Activated gamma-delta T cell (primary cell): ENCODE measurements around the gene KCNG4.

ENCODE experiments used
- DNase-seq: peaks from one replicate; lab custom pipeline; 2025; lab: John Stamatoyannopoulos, UW

Gene KCNG4

DNA sequence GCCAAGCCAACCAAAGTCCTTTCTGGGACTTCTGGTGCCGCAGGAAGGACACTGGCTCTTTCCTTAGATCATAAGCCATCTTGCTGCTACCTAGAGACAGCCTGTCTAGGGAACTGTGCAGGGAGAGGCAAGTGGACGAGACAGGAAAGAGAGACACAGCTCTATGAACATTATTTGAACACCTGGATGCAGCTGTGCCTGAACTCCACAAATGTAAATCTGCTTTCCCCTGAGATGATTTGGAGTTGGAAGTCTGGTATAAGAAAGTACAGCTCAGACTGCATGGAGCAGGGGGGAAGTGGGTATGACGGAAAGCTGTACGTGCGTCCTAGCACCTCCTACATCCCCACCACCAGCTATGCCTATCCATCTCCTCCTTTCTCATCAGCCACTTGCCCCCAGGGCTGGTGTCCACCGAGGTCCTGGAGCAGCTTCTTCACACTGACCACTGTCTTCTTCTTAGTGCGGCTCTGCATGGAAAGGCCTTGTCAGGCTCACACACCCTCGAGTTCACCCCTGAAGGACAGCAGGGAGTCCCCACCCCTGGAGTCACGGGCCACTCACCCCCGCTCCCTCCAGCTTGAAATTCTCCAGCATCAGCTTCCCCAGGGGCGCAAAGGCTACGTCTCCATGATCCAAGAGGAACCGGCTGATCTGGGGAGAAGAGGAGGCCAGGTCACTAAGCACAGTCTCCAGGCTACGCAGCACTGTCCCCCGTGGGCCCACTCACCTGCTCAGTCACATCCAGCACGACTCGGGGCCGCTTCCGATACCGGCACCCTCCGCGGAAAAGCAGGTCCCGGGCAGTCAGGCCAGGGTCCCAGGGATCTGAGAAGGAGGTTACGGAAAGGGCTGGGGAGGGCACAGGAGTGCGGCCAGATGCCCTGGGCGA, 56.9 kb downstream of the KCNG4 start:
- no peak for DNase-seq

DNA sequence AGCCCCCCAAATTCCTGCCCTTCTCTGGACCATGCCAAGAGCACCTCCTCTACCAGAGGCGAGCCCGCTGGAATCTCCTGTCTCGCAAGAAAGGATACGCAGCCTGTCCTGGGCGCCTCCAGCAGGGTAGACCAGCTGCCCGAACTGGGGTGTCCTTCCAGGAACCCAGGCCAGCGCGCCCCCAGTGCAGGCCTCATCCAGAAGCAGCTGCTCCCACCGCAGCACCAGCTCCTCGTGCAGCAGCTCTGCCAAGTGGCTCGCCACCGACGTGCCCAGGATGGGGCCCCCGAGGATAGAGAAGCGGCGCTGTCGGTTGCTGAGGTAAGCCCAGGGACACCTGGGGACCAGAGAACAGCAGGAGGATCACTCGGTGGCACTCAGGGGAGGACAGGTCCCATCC, 57.7 kb downstream of the KCNG4 start:
- DNase-seq, result no peak

DNA sequence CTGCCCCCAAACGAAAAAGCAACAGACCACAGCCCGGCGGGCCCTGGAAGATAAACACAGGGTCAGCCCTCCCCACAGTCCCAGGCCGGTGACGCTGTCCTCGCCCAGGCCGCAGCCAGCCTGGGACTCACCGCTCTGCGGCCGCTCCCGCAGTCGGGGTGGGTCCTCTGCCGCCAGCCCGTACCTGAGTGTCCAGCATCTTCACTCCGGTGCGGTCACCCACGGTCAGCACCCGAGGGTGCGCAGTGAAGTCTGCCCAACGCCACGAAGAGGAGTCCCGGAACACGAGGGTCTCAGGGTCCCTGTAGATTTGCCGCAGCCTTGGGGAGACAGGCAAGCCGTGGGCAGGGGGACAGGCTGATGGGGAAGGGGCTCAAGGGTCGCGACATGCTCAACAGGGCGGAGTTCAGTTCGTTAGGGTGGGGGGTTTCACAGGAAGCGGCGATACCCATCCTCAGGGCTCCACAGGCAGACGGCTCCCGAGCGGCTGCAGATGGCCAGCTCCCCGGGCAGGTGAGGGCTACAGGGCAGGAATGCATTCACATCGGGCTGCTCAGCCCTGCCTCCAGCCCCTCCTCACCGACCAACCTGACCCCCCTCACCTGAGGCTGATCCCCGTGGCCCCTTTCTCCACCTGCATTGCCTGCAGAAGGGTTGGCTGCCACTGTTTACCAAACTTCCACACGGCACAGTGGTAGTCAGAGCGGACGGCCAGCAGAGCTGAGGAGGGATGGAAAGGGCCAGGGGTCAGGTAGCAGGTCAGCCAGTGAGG, 58.5 kb downstream of the KCNG4 start:
- no peak for DNase-seq

DNA sequence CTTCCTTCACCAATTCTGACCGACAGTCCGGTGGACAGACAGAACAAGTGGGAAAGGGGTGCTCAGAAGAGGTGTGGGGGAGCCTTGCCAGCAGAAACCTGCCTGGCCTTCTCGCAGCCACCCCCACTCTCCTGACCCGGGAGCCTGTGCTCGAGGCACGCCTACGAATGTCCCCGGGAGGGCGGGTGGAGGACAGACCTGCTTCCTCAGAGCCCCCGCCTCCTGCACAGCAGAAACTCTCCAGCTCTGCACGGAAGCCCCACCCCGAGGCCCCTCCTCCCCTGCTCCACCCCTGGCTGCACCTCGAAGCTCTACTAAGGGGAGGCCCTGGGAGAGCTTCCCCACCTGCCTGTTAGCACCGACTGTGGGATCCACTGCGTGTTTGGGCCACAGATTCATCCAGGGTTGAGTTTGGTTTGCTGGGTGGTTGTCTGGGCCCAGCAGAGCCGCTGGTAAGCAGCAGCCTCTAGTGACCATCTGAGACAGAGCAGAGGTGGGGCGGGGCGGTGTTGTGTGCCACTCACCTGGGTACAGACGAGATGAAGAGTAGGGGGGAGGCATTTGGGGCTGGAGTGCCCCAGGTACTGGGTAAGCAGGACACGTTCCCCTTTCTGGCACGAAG, 59.2 kb downstream of the KCNG4 start:
- DNase-seq, result no peak

DNA sequence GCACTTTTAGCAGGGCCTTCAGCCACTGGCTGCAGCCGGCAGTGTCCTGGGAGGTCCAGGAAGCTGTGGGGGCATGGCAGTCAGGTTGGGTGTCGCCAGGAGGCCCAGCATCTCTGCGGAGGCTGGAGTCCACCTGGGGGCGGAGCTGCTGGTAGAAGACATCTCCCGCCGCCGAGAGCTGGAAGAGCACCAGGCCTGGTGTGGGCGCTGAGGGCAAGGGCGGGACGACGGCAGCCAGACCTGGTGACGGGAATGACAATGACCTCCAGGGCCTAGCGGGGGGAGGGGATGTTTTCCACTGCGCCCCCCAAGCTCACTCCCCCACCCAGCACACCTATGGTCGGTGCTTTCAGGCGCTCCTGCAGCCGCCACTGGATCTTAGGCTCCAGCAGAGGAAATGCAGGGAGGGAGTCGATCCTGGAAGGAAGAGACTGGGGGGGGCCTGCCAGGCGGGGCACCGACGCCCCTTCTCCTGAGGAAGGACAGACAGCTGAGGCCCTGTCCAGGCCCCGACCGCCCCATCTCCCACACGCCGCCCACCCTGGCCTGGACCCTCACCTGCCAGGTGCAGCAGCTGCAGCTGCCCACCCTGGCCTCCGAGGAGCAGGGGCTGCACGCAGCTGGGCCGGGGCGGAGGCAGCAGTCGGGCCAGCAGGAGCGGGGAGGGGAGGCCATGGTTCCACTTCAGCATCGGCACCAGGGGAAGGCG, 60.0 kb downstream of the KCNG4 start:
- no peak for DNase-seq

DNA sequence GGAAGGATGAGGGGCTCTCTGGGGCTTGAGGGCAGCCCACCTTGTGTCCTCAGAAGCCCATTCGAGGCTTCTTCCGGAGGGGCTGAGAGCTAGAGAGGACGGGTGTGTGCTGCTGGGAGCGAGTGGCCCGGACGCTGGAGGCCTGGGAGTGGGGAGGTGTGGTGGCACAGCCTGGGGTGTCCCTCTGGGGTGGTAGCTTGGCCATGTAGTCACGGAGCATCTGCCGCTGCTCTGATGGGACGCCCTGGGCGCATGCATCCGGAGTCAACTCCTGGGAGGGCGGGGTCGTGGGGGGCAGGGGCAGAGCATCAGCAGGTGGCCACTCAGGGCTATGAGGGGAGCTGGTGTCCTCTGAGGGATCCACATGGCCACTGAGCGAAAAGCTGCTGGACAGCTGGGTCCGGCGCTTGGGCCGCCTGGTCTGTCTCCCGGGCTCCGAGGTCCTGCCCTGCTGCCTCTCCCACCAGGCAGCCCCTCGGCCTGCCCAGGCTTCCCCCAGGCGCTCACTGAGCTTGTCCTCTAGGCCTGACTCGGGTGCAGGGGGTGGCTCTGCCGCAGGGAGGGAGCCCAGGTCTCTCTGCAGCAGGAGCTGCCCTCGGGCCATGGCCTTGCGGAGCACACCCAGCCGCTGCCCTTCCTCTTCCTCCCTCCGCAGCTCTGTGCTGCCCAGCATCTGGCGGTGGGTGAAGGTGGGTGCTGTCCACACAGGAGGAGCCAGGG, 60.8 kb downstream of the KCNG4 start:
- no peak for DNase-seq

DNA sequence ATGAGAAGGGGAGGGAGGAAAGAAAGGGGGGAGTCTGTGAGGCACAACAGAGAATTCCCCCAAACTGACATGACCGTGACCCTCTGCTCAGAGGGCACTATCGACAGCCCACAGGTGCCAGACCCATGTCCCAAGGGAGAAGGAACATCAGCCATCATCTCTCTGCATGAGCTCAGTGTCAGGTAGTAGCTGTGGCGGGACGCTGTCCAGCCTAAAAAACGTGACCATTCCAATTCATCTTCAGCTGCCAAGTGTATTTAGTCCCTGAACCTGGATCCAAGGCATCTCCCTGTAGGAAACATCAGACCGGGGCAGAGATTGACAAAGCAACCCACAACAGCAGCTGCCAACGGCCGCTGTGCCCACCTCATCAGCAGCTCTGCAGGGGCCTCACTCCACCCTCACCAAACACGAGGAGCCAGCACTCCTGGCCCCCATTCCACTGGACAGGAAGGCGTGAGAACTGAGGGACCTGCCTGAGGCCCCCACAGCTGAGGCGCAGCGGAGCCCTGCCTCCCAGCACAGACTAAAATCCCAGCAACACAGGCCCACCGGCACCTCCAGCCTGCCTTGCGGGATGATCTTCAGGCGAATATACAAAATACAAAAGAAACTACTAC, 61.6 kb downstream of the KCNG4 start:
- DNase-seq, result no peak

DNA sequence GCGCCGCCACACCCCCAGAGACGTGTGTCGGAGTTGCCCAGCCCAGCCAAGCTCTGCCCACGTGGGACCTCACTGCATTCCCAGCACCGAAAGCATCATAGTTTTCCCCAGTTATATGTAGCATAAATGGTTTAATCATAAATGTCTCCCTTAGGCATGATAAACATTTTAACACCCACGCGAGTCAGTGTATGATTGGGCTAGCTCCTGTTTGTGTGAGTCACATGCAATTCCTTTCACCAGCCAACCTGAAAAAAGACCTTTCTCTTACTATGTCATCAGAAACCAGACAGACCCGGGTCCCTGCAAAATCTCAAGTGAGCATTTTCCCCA, 62.1 kb downstream of the KCNG4 start:
- no peak for DNase-seq

DNA sequence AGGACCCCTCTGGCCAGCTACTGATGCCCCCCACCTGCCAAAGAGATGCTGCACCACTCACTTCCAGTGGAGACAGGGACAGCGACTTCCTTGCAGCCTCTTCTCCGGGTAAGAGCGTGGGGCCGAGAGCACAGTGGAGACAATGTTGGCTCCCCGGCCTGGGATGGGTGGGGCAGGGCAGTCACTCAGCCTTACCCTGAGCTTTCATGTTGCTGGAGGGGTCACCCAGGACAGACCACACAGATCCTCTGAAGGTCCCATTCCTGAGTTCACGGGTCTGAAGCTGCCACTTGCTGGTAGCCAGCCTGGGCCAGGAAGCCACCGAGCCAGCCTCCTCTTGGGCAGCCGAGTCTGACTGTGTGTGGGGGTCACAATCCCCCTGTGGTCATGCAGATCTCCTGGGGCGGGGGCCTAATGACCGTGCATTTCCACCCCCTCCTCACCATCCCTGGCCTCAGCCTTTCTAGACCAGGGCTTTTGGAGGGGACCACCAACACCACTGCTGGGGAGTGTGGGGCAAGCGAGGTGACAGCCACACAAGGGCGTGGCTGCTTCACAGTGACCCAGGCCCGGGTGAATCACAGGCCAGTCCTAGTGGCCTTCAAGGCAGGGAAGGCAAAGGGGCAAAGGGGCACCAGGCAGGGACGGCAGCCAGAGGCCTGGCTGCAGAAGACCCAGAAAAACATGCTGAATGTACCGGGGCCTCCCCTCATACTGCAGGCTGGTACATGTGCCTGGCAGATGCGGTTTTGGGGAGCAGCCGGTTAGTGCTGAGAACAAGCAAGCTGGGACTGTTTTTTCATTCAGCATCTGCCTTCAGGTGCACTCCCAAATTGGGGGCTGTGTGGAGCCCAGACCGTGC, 63.4 kb downstream of the KCNG4 start:
- no peak for DNase-seq

DNA sequence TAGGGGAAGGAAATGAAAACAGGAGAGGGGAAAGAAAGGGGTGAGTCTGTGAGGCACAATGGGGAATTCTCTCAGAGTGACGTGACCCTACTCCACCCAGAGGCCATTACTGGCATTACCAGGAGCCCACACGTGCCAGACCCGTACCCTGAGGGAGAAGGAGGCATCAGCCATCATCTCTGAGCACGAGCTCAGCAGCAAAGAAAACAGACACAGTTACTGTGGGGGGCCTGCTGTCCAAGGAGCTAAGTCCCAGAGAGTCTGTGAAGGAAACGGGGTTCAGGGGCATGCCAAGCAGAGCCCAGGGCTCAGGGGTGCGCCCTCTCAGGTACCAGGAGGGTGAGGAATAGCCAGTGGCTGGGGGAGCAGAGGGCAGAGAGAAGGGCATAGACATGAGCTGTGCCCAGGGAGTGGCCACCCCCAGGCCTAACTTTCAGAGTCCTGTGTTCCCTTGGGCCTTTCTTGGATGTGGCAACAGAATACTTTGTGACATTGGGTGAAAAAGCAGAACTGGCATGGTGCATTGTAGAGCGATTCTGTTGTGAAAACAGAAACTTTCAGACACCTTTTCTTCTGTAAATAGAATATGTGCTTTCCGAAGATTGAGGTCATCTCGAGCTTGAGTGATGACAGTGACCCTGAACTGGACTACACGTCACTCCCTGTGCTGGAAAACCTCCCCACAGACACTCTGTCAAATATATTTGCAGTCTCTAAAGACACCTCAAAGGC, 64.3 kb downstream of the KCNG4 start:
- no peak for DNase-seq

DNA sequence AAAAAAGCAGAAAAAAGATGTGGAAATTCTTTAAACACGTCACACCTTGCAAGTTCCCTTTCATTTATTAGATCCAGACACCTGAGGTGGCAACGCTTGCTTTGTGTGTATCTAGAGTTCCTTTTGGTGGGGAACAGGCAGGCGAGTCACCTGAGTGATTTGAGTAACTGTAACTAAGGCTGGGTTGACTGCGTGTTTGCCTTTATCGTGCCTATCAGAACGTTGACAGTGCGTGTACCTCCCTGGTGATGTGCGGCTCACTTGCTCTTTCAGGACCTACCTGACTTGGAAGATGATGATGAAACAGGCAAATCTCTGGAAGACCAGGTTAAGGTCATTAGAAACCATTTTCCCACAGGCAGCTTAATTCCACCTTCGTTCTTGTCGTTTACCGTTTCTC, 65.4 kb downstream of the KCNG4 start:
- no peak for DNase-seq

DNA sequence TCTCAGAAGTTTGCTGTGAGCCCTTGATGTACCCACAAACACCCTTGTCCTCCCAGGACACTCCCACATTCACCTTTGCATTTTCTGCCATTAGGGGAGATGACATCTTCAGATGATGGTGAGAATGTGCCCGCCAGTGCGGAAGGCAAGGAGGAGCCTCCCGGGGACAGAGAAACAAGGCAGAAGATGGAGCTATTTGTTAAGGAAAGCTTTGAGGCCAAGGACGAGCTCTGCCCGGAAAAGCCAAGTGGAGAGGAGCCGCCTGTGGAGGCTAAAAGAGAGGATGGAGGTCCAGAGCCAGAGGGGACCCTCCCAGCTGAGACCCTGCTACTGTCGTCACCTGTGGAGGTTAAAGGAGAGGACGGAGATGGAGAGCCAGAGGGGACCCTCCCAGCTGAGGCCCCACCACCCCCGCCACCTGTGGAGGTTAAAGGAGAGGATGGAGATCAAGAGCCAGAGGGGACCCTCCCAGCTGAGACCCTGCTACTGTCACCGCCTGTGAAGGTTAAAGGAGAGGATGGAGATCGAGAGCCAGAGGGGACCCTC, 70.0 kb downstream of the KCNG4 start:
- DNase-seq, result no peak
